HEK293 (cell line): Measurements from ENCODE around the gene ZNF772.
A peak's percentile ranks its signal among the peaks of the same experiment; 100 is the strongest.

Source experiments
- CTCF ChIA-PET: fragments of 350-600 bp; formaldehyde crosslinking; extraction: SDS; loops from one replicate; lab custom pipeline; 2021; ENCODE audit warnings: antibody characterized with exemption; lab: Yijun Ruan, JAX
- POLR2A ChIA-PET: fragments of 300-600 bp; formaldehyde crosslinking; extraction: SDS; loops from one replicate; lab custom pipeline; 2020; ENCODE audit warnings: antibody characterized with exemption, inconsistent platforms; lab: Yijun Ruan, JAX
- H3K27ac ChIP-seq: fragments of 200-500 bp; sonication (Bioruptor generic); 2 replicates; pipeline ENCODE4 v1.5.1; 2014; ENCODE audit warnings: low read depth, low read length, control low read depth, inconsistent platforms; ENCODE audit errors: extremely low read depth
- H3K36me3 ChIP-seq, 2 experiments: fragments of 200-500 bp in 1 of 2; sonication (Bioruptor generic) in 1 of 2; 1 replicate in 1 of 2; 2 replicates in 1 of 2; pipeline ENCODE4 v1.5.1; 2014 to 2017; ENCODE audit warnings: inconsistent platforms in 2 of 2, low read length in 2 of 2; ENCODE audit not compliant: control insufficient read depth in 2 of 2, insufficient read depth in 1 of 2
- H3K4me1 ChIP-seq: fragments of 200-500 bp; sonication (Bioruptor generic); 2 replicates; pipeline ENCODE4 v1.5.1; 2014; ENCODE audit warnings: mild to moderate bottlenecking, low read length, inconsistent platforms; ENCODE audit not compliant: control insufficient read depth, insufficient read depth
- H3K4me3 ChIP-seq: 2 replicates; pipeline ENCODE4 v1.5.1; 2011; ENCODE audit warnings: low read depth, mild to moderate bottlenecking, control low read depth, low read length, moderate library complexity
- H3K9me3 ChIP-seq: fragments of 200-500 bp; sonication (Bioruptor generic); 2 replicates; pipeline ENCODE4 v1.5.1; 2014; ENCODE audit warnings: low read depth, low read length, inconsistent platforms; ENCODE audit not compliant: control insufficient read depth, insufficient read depth
- KLF7 ChIP-seq: fragments of 450-650 bp; formaldehyde crosslinking; IDR thresholded peaks from 2 replicates; pipeline ENCODE4 v1.5.1; 2016; ENCODE audit warnings: missing biosample characterization, missing genetic modification characterization, borderline replicate concordance
- KLF9 ChIP-seq: fragments of 450-650 bp; formaldehyde crosslinking; IDR thresholded peaks from 2 replicates; pipeline ENCODE4 v1.5.1; 2016; ENCODE audit warnings: missing biosample characterization, missing genetic modification characterization, low read depth
- YY1 ChIP-seq: fragments of 450-650 bp; formaldehyde crosslinking; IDR thresholded peaks from 2 replicates; pipeline ENCODE4 v1.5.1; 2018; ENCODE audit warnings: missing biosample characterization, missing genetic modification characterization
- YY2 ChIP-seq: fragments of 450-650 bp; formaldehyde crosslinking; IDR thresholded peaks from 2 replicates; pipeline ENCODE4 v1.5.1; 2016; ENCODE audit warnings: missing biosample characterization, missing genetic modification characterization
- ZBTB17 ChIP-seq: fragments of 450-650 bp; formaldehyde crosslinking; IDR thresholded peaks from 2 replicates; pipeline ENCODE4 v1.5.1; 2016; ENCODE audit warnings: missing biosample characterization, missing genetic modification characterization
- ZIC2 ChIP-seq: fragments of 450-650 bp; formaldehyde crosslinking; IDR thresholded peaks from 2 replicates; pipeline ENCODE4 v1.5.1; 2016; ENCODE audit warnings: missing biosample characterization, missing genetic modification characterization
- ZNF175 ChIP-seq: fragments of 450-650 bp; formaldehyde crosslinking; IDR thresholded peaks from 2 replicates; pipeline ENCODE4 v1.5.1; 2016; ENCODE audit warnings: missing biosample characterization, missing genetic modification characterization
- ZNF280C ChIP-seq: fragments of 450-650 bp; formaldehyde crosslinking; IDR thresholded peaks from 2 replicates; pipeline ENCODE4 v1.5.1; 2016; ENCODE audit warnings: missing biosample characterization, missing genetic modification characterization
- ZNF624 ChIP-seq: fragments of 450-650 bp; formaldehyde crosslinking; IDR thresholded peaks from 2 replicates; pipeline ENCODE4 v1.5.1; 2017; ENCODE audit warnings: missing biosample characterization, missing genetic modification characterization
- ZNF692 ChIP-seq: fragments of 450-650 bp; formaldehyde crosslinking; IDR thresholded peaks from 2 replicates; pipeline ENCODE4 v1.5.1; 2016; ENCODE audit warnings: missing biosample characterization, missing genetic modification characterization
- ZNF785 ChIP-seq: fragments of 450-650 bp; formaldehyde crosslinking; IDR thresholded peaks from 2 replicates; pipeline ENCODE4 v1.5.1; 2016; ENCODE audit warnings: missing biosample characterization, missing genetic modification characterization
- ZXDB ChIP-seq: fragments of 450-650 bp; formaldehyde crosslinking; IDR thresholded peaks from 2 replicates; pipeline ENCODE4 v1.5.1; 2016; ENCODE audit warnings: missing biosample characterization, missing genetic modification characterization
- TF ChIP-seq, protein P1 (sequence below): fragments of 450-650 bp; formaldehyde crosslinking; IDR thresholded peaks from 2 replicates; pipeline ENCODE4 v1.5.1; 2016; ENCODE audit warnings: missing biosample characterization, missing genetic modification characterization, borderline replicate concordance
- TF ChIP-seq, protein P2 (sequence below): fragments of 450-650 bp; formaldehyde crosslinking; IDR thresholded peaks from 2 replicates; pipeline ENCODE4 v1.5.1; 2016; ENCODE audit warnings: missing biosample characterization, missing genetic modification characterization
- TF ChIP-seq, protein P3 (sequence below): fragments of 450-650 bp; formaldehyde crosslinking; optimal IDR thresholded peaks from 2 replicates; pipeline ENCODE3; 2016; ENCODE audit warnings: missing biosample characterization, mild to moderate bottlenecking, missing genetic modification characterization
- TF ChIP-seq, protein P4 (sequence below): fragments of 450-650 bp; formaldehyde crosslinking; conservative IDR thresholded peaks from 2 replicates; pipeline ENCODE4 v1.5.1; 2016; ENCODE audit warnings: low read depth, missing biosample characterization, missing genetic modification characterization

Gene ZNF772

DNA sequence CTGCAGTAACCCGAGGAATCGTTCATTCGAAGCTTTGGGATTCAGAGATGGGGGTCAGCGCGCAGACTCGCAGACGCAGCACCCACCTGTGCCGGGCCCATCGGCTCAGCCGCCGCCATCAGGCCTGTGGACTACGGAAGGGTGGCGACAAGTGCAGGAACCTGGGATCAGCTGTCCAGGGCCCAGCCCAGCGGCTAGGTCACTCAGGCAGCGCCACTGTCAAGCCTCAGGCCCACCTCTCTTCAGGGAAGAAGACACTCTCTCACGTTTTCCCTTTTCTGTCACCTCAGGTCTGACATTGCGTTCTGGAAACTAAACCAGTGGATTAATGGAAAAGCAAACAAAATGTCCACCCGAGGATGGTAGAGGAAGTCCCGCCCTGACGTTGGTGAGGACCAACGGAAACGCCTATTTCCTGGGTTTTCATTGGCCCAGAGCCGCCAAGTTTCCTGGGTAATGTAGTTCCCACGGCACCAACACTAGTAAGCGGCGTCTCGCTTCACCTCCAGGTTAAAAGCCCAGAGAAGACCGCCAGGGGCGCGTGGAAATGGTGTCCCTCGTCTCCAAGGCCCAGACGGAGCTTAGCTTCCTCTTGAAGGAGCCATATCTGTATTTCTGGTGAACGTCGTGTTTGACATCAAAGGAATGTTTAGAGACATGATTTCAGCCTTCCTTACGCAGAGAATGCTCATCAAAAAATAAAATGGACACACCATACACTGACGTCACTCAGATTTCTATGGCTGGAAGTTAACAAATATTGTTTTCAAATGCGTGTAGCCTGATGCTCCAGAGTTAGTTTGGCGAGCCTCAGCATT is at the start of gene ZNF772:
TSS of gene ZNF772 (minus strand) at position 376 of the 818 bp plus-strand sequence. CDS start at position 119, 257 bp downstream.
- Histone ChIP-seq H3K4me1 (no peaks in the 10 kb centered on the region; the same call in 1 of the 2 replicates), H3K27ac (peak within 1 kb of the TSS; percentile 65), H3K9me3 (peaks cover 13% of the 10 kb centered on the region), H3K36me3 (peaks cover 5 to 42% of the 10 kb centered on the region in 2 experiments; a peak in 2 of 3 replicates), H3K4me3 (peak within 1 kb of the TSS; percentile 63)
- CTCF ChIA-PET, result interaction anchor here (0.6 to 1.5 kb wide), 15 partner anchors 9 to 1357 kb away, joined by 3 to 10 read pairs (median 3); partner anchors contain the start of genes ZNF419 and ZNF549
- POLR2A ChIA-PET, result interaction anchor here (0.5 to 1.8 kb wide), 5 partner anchors 9 to 409 kb away, joined by 3 to 10 read pairs (median 6); partner anchors contain the start of genes ZNF419 and ZNF773
- TF ChIP-seq, protein P1, sequence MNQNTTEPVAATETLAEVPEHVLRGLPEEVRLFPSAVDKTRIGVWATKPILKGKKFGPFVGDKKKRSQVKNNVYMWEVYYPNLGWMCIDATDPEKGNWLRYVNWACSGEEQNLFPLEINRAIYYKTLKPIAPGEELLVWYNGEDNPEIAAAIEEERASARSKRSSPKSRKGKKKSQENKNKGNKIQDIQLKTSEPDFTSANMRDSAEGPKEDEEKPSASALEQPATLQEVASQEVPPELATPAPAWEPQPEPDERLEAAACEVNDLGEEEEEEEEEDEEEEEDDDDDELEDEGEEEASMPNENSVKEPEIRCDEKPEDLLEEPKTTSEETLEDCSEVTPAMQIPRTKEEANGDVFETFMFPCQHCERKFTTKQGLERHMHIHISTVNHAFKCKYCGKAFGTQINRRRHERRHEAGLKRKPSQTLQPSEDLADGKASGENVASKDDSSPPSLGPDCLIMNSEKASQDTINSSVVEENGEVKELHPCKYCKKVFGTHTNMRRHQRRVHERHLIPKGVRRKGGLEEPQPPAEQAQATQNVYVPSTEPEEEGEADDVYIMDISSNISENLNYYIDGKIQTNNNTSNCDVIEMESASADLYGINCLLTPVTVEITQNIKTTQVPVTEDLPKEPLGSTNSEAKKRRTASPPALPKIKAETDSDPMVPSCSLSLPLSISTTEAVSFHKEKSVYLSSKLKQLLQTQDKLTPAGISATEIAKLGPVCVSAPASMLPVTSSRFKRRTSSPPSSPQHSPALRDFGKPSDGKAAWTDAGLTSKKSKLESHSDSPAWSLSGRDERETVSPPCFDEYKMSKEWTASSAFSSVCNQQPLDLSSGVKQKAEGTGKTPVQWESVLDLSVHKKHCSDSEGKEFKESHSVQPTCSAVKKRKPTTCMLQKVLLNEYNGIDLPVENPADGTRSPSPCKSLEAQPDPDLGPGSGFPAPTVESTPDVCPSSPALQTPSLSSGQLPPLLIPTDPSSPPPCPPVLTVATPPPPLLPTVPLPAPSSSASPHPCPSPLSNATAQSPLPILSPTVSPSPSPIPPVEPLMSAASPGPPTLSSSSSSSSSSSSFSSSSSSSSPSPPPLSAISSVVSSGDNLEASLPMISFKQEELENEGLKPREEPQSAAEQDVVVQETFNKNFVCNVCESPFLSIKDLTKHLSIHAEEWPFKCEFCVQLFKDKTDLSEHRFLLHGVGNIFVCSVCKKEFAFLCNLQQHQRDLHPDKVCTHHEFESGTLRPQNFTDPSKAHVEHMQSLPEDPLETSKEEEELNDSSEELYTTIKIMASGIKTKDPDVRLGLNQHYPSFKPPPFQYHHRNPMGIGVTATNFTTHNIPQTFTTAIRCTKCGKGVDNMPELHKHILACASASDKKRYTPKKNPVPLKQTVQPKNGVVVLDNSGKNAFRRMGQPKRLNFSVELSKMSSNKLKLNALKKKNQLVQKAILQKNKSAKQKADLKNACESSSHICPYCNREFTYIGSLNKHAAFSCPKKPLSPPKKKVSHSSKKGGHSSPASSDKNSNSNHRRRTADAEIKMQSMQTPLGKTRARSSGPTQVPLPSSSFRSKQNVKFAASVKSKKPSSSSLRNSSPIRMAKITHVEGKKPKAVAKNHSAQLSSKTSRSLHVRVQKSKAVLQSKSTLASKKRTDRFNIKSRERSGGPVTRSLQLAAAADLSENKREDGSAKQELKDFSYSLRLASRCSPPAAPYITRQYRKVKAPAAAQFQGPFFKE (tag by site-specific recombination), result no peak
- TF ChIP-seq KLF7 (tag by site-specific recombination) (no peak), ZBTB17 (tag by site-specific recombination) (peak; percentile 72), ZNF785 (tag by site-specific recombination) (no peak), ZXDB (tag by site-specific recombination) (peak; percentile 81; the same call in 1 of the 2 replicates), ZNF175 (no peak), YY1 (tag by site-specific recombination) (peak; percentile 68), ZIC2 (tag by site-specific recombination) (no peak), KLF9 (tag by site-specific recombination) (no peak; the same call in 1 of the 2 replicates), YY2 (tag by site-specific recombination) (peak; percentile 73), ZNF692 (tag by site-specific recombination) (peak; percentile 81), ZNF624 (tag by site-specific recombination) (no peak), ZNF280C (tag by site-specific recombination) (no peak)
- TF ChIP-seq, protein P2, sequence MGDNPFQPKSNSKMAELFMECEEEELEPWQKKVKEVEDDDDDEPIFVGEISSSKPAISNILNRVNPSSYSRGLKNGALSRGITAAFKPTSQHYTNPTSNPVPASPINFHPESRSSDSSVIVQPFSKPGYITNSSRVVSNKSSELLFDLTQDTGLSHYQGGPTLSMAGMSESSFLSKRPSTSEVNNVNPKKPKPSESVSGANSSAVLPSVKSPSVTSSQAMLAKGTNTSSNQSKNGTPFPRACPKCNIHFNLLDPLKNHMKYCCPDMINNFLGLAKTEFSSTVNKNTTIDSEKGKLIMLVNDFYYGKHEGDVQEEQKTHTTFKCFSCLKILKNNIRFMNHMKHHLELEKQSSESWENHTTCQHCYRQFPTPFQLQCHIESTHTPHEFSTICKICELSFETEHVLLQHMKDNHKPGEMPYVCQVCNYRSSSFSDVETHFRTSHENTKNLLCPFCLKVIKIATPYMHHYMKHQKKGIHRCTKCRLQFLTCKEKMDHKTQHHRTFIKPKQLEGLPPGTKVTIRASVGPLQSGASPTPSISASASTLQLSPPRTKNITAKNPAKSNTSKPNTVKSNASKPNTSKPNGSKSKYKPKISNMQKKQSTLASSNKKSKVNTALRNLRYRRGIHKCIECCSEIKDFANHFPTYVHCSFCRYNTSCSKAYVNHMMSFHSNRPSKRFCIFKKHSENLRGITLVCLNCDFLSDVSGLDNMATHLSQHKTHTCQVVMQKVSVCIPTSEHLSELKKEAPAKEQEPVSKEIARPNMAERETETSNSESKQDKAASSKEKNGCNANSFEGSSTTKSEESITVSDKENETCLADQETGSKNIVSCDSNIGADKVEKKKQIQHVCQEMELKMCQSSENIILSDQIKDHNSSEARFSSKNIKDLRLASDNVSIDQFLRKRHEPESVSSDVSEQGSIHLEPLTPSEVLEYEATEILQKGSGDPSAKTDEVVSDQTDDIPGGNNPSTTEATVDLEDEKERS (tag by site-specific recombination), result 0 out of 2 replicates have a peak, but pooled peaks have one; percentile 49
- TF ChIP-seq, protein P3, sequence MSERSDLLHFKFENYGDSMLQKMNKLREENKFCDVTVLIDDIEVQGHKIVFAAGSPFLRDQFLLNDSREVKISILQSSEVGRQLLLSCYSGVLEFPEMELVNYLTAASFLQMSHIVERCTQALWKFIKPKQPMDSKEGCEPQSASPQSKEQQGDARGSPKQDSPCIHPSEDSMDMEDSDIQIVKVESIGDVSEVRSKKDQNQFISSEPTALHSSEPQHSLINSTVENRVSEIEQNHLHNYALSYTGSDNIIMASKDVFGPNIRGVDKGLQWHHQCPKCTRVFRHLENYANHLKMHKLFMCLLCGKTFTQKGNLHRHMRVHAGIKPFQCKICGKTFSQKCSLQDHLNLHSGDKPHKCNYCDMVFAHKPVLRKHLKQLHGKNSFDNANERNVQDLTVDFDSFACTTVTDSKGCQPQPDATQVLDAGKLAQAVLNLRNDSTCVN, result peak; percentile 15
- TF ChIP-seq, protein P4, sequence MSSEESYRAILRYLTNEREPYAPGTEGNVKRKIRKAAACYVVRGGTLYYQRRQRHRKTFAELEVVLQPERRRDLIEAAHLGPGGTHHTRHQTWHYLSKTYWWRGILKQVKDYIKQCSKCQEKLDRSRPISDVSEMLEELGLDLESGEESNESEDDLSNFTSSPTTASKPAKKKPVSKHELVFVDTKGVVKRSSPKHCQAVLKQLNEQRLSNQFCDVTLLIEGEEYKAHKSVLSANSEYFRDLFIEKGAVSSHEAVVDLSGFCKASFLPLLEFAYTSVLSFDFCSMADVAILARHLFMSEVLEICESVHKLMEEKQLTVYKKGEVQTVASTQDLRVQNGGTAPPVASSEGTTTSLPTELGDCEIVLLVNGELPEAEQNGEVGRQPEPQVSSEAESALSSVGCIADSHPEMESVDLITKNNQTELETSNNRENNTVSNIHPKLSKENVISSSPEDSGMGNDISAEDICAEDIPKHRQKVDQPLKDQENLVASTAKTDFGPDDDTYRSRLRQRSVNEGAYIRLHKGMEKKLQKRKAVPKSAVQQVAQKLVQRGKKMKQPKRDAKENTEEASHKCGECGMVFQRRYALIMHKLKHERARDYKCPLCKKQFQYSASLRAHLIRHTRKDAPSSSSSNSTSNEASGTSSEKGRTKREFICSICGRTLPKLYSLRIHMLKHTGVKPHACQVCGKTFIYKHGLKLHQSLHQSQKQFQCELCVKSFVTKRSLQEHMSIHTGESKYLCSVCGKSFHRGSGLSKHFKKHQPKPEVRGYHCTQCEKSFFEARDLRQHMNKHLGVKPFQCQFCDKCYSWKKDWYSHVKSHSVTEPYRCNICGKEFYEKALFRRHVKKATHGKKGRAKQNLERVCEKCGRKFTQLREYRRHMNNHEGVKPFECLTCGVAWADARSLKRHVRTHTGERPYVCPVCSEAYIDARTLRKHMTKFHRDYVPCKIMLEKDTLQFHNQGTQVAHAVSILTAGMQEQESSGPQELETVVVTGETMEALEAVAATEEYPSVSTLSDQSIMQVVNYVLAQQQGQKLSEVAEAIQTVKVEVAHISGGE, result peak; percentile 64
